SH-SY5Y (cell line): ENCODE measurements around the gene ASPRV1.

Source experiments
- GATA2 ChIP-seq: IDR thresholded peaks from 2 replicates; pipeline ENCODE4 v1.6.1; 2011; ENCODE audit warnings: mild to moderate bottlenecking, low read depth, low read length
- GATA3 ChIP-seq: IDR thresholded peaks from 2 replicates; pipeline ENCODE4 v1.6.1; 2011; ENCODE audit warnings: low read depth, mild to moderate bottlenecking, low read length, moderate library complexity

DNA sequence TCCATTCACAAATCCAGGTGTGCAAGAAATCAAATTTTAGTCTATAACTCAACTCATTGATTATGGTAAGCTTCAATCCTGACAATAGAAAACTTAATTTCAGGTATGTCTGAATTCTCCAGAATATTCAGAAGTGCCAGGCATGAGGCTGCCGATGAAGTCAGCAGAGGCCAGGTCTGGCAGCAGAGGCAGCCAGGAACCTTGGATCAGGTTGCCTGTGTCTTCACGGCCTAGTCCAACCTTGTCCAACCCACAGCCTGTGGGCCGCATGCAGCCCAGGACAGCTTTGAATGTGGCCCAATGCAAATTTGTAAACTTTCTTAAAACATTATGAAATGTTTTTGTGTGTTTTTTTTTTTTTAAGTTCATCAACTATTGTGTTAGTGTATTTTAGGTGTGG lies 46.9 kb upstream of the ASPRV1 start:
- TF ChIP-seq GATA3 = no peak
- no peak for TF ChIP-seq GATA2
